Measurements from ENCODE around the gene CDH4.

Gene CDH4

GRCh38 chr20:61902221-61902869, 650.3 kb downstream of the CDH4 start:
- no peak for TF ChIP-seq CTCF (IDR thresholded peaks at IDR 0.05; ENCODE audit: extremely low read depth, missing control alignments)
- no peak for DNase-seq (ENCODE audit: low spot score)

GRCh38 chr20:61903575-61904340, 651.7 kb downstream of the CDH4 start:
- no peak for TF ChIP-seq CTCF (IDR thresholded peaks at IDR 0.05; ENCODE audit: extremely low read depth, missing control alignments)
- no peak for DNase-seq (ENCODE audit: low spot score)

- no peak for TF ChIP-seq CTCF (IDR thresholded peaks at IDR 0.05; ENCODE audit: extremely low read depth, missing control alignments)
Observed at GRCh38 chr20:61904456-61904855, 652.4 kb downstream of the CDH4 start.

GRCh38 chr20:61905781-61906523, 653.9 kb downstream of the CDH4 start:
- DNase-seq (ENCODE audit: low spot score): no peak
- TF ChIP-seq CTCF (IDR thresholded peaks at IDR 0.05; ENCODE audit: extremely low read depth, missing control alignments): no peak

More at GRCh38 chr20:61904456-61904855, 652.4 kb downstream of the CDH4 start:
- no peak for DNase-seq (ENCODE audit: low spot score)

- TF ChIP-seq CTCF (IDR thresholded peaks at IDR 0.05; ENCODE audit: extremely low read depth, missing control alignments): no peak
Observed at GRCh38 chr20:61907081-61907891, 655.2 kb downstream of the CDH4 start.

GRCh38 chr20:61908057-61909026, 656.3 kb downstream of the CDH4 start:
- no peak for TF ChIP-seq CTCF (IDR thresholded peaks at IDR 0.05; ENCODE audit: extremely low read depth, missing control alignments)
- DNase-seq (ENCODE audit: low spot score): no peak

More at GRCh38 chr20:61907081-61907891, 655.2 kb downstream of the CDH4 start:
- DNase-seq (ENCODE audit: low spot score): no peak

Measured in GM20000 (cell line).